Measurements from ENCODE around the gene INA. TPM values are rescaled to one million over a fixed set of nuclear protein-coding genes. Genes with fewer than 3 reads are reported as not detected.

Gene INA
- total RNA-seq, 2 donors from 2014 or later: not detected

DNA sequence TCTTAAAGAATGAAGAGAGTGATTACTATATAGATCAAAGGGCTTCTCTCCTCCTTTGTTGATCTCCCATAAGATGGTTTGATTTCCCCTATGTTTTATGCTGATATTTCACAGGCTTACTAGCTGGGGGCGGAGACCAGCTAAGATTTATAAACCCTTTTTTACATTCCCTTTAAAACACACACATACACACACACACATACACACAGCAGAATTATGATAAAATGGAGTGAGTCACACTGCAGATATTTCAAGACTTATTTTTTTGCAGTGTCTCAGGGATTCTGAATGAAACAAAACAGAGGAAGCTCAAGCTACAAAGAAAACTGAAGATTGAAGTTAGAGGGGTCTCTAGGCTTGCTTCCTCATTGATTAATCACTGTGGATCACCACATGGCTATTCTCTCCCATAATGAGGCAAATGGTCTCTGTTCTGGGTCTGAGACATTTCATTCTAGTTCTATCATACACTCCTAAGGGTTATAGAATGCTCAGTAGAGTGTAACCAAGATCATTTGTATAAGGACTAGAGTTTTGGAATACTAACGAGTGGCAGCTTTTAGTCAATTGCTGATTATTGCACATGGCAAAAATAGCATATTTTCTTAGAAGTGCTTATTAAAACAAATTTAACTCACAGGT, 18.6 kb downstream of the INA start:
- Histone ChIP-seq H3K9me3 (no peaks in the 10 kb centered on the region), H3K27me3 (replicated peaks; ENCODE audit: insufficient read depth) (no peaks in the 10 kb centered on the region), H3K36me3 (no peaks in the 10 kb centered on the region), H3K27ac (no peak overlapping the region), H3K4me1 (ENCODE audit: control insufficient read depth in 1 of 2, low read depth in 2 of 2) (no peaks in the 10 kb centered on the region), H3K4me3 (no peak overlapping the region)
- TF ChIP-seq, protein P1, sequence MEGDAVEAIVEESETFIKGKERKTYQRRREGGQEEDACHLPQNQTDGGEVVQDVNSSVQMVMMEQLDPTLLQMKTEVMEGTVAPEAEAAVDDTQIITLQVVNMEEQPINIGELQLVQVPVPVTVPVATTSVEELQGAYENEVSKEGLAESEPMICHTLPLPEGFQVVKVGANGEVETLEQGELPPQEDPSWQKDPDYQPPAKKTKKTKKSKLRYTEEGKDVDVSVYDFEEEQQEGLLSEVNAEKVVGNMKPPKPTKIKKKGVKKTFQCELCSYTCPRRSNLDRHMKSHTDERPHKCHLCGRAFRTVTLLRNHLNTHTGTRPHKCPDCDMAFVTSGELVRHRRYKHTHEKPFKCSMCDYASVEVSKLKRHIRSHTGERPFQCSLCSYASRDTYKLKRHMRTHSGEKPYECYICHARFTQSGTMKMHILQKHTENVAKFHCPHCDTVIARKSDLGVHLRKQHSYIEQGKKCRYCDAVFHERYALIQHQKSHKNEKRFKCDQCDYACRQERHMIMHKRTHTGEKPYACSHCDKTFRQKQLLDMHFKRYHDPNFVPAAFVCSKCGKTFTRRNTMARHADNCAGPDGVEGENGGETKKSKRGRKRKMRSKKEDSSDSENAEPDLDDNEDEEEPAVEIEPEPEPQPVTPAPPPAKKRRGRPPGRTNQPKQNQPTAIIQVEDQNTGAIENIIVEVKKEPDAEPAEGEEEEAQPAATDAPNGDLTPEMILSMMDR (IDR thresholded peaks at IDR 0.05): no peak
- ATAC-seq (ENCODE audit: insufficient number of reproducible peaks, low FRiP score, low read depth) (no peak), DNase-seq (ENCODE audit: low spot score) (no peak)

DNA sequence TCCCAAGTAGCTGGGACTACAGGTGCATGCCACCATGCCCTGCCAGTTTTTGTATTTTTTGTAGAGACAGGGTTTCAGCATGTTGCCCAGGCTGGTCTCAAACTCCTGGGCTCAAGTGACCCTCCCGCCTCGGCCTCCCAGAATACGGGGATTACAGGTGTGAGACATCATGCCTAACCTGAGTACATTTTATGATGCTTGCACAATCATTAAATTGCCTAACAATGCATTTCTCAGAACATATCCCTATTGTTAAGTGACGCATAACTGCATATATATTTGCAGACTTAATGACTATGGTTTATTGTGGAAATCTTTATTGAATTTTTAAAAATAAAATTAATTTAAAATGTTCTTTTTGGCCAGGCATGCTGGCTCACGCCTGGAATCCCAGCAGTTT, 30.7 kb downstream of the INA start:
- no peak overlapping the region for H3K27ac ChIP-seq

DNA sequence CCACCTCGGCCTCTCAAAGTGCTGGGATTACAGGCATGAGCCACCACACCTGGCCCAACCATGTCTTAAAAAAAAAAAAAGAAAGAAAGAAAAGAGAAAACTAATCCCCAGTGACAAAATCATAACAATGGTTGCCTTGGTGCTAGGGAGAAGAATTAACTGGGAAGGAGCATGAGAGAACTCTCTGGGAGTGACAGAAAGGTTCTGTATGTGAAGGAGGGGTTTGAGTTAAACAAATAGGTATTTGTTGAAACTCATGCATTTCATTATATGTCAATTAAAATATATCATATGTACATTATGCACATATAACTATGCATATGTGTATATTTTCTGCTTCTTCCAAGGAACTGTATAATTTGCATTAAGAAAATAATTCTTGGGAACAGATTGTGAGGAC, 33.3 kb downstream of the INA start:
- Histone ChIP-seq H3K4me1 (ENCODE audit: control insufficient read depth in 1 of 2, low read depth in 2 of 2) (no peaks in the 10 kb centered on the region), H3K27ac (no peak overlapping the region), H3K4me3 (no peak overlapping the region), H3K9me3 (no peaks in the 10 kb centered on the region), H3K27me3 (replicated peaks; ENCODE audit: insufficient read depth) (no peaks in the 10 kb centered on the region), H3K36me3 (peaks cover 38% of the 10 kb centered on the region)
- ATAC-seq (ENCODE audit: insufficient number of reproducible peaks, low FRiP score, low read depth): no peak
- TF ChIP-seq, protein P1 (IDR thresholded peaks at IDR 0.05): no peak
- DNase-seq (ENCODE audit: low spot score): no peak

More for the DNA sequence above, 30.7 kb downstream of the INA start:
- ATAC-seq (ENCODE audit: insufficient number of reproducible peaks, low FRiP score, low read depth): no peak
- Histone ChIP-seq H3K27me3 (replicated peaks; ENCODE audit: insufficient read depth) (no peaks in the 10 kb centered on the region), H3K36me3 (peaks cover 27% of the 10 kb centered on the region), H3K9me3 (no peaks in the 10 kb centered on the region), H3K4me1 (ENCODE audit: control insufficient read depth in 1 of 2, low read depth in 2 of 2) (no peaks in the 10 kb centered on the region), H3K4me3 (no peak overlapping the region)
- TF ChIP-seq, protein P1 (IDR thresholded peaks at IDR 0.05): no peak
- no peak for DNase-seq (ENCODE audit: low spot score)

DNA sequence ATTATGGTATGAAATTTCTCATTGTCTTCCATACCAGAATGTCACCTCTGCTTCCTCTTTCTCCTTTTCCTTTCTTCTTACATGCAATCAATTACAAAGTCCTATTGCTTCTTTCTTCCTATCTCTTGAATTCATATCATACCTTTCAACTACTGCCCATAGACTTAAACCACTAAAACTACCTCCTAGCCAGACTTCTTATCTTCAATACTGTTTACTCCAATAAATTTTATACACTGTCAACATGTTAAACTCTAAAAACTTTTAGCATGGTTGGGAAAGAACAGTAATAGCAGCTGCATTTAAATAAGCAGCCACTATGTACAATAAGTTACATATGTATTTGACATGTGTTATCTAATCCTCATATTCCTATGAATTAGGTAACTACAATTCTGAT, 39.1 kb downstream of the INA start:
- no peak overlapping the region for H3K4me3 ChIP-seq
- no peaks in the 10 kb centered on the region for H3K9me3 ChIP-seq
- H3K36me3 ChIP-seq: peaks cover 31% of the 10 kb centered on the region
- no peak overlapping the region for H3K27ac ChIP-seq
- no peak for ATAC-seq (ENCODE audit: insufficient number of reproducible peaks, low FRiP score, low read depth)
- H3K27me3 ChIP-seq (replicated peaks; ENCODE audit: insufficient read depth): no peaks in the 10 kb centered on the region
- H3K4me1 ChIP-seq (ENCODE audit: control insufficient read depth in 1 of 2, low read depth in 2 of 2): no peaks in the 10 kb centered on the region
- TF ChIP-seq, protein P1 (IDR thresholded peaks at IDR 0.05): no peak
- DNase-seq (ENCODE audit: low spot score): no peak

DNA sequence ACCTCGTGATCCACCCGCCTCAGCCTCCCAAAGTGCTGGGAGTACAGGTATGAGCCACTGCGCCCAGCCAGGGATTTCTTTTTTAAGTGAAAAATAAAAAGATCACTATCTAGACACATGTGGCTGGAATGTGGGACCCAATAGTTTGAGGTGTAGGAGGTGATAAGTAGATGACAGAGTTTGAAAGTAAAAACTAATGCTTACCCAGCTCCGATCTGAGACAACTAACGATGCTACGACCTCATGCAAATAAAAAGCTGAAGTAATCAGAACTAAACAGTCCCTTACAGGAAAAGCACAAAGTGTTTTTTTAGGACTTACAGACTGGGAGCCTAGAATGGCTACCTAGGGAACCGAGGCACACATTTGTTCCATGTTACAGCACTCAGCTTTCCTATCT, 51.0 kb downstream of the INA start:
- Histone ChIP-seq H3K4me3 (no peak overlapping the region), H3K27ac (no peak overlapping the region), H3K36me3 (peaks cover 6% of the 10 kb centered on the region), H3K27me3 (replicated peaks; ENCODE audit: insufficient read depth) (no peaks in the 10 kb centered on the region), H3K4me1 (ENCODE audit: control insufficient read depth in 1 of 2, low read depth in 2 of 2) (no peaks in the 10 kb centered on the region), H3K9me3 (no peaks in the 10 kb centered on the region)
- TF ChIP-seq, protein P1 (IDR thresholded peaks at IDR 0.05): no peak
- DNase-seq (ENCODE audit: low spot score) (no peak), ATAC-seq (ENCODE audit: insufficient number of reproducible peaks, low FRiP score, low read depth) (no peak)
